ENCODE results near the gene SP110.

Gene SP110

DNA sequence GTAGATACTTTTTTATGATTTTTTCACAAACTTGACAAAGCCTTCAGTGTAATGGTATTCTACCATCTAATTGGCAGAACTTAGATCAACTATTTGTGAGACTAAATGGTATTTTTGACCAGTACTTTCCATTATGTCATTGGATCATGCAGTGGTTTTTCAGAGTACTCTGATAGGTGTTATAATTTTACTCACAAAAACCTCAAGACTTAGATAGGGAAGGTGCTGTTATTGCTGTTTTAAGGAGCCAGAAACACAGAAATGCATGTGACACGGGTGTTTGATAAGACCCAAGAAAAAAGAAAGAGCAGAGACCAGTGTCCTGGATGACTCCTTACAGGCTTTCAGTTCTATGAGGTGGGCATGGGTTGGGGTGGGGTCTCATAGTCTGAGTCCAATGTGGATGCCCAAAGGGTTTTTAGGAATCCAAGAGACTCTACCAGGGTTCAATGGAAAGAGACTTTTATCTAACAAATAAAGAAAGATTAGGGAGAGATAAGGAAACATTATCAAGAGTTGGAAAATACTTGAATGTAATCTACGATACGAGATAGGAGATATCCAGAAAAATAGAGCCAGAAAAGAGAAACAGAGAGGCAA lies 37.0 kb upstream of the SP110 start (continued):
- TF ChIP-seq, protein P1, sequence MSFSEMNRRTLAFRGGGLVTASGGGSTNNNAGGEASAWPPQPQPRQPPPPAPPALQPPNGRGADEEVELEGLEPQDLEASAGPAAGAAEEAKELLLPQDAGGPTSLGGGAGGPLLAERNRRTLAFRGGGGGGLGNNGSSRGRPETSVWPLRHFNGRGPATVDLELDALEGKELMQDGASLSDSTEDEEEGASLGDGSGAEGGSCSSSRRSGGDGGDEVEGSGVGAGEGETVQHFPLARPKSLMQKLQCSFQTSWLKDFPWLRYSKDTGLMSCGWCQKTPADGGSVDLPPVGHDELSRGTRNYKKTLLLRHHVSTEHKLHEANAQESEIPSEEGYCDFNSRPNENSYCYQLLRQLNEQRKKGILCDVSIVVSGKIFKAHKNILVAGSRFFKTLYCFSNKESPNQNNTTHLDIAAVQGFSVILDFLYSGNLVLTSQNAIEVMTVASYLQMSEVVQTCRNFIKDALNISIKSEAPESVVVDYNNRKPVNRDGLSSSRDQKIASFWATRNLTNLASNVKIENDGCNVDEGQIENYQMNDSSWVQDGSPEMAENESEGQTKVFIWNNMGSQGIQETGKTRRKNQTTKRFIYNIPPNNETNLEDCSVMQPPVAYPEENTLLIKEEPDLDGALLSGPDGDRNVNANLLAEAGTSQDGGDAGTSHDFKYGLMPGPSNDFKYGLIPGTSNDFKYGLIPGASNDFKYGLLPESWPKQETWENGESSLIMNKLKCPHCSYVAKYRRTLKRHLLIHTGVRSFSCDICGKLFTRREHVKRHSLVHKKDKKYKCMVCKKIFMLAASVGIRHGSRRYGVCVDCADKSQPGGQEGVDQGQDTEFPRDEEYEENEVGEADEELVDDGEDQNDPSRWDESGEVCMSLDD (tag by site-specific recombination; IDR thresholded peaks at IDR 0.05): no peak
- TF ChIP-seq ZNF510 (tag by site-specific recombination; IDR thresholded peaks at IDR 0.05; ENCODE audit: insufficient replicate concordance): no peak
- no peak for TF ChIP-seq ZNF488 (tag by site-specific recombination; IDR thresholded peaks at IDR 0.05)
- no peak for TF ChIP-seq GLI2 (tag by site-specific recombination; IDR thresholded peaks at IDR 0.05; ENCODE audit: borderline replicate concordance, low read depth)
- no peak for TF ChIP-seq ZBTB17 (tag by site-specific recombination; IDR thresholded peaks at IDR 0.05)
- TF ChIP-seq ZNF433 (tag by site-specific recombination; IDR thresholded peaks at IDR 0.05; ENCODE audit: low read depth): no peak
- TF ChIP-seq SCRT1 (tag by site-specific recombination; IDR thresholded peaks at IDR 0.05; ENCODE audit: borderline replicate concordance): no peak

DNA sequence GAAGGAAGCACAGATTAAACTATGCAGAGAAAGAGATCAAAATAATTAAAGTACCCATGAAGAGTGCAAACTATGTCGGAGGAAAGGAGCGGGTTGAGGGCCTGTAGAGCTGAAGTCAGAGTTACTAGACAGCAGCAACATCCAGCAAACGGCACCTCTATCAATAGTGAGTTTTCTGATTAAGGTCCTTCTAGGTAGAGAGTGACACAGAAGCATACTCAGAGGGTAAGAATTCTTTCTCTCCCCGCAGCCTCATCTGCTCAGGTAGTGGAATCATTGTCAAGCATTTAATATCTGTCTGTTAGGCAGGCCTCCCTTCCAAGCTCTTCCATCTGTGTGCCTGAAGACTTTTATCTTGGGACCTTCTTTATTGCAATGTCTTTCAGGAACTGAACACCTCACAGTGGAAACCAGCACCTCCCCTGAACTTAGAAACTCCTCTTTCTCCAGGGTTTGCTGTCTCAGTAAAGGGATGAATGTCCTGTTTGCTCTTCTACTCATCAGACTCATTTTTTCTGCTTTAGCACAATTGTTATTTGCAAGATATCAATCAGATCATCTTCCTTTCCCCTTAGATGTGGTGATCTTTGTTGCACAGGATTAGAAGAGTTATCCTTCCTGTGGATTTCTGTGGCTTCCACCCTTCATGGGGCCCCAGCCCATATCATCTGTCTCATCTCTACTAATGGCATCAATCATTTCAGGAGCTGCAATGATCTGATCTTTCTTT lies 34.5 kb upstream of the SP110 start:
- H3K4me1 ChIP-seq (ENCODE audit: control insufficient read depth, insufficient read depth, low read length): no peaks in the 10 kb centered on the region
- no peaks in the 10 kb centered on the region for H3K9me3 ChIP-seq (ENCODE audit: control insufficient read depth, insufficient read depth, low read depth, low read length)
- no peaks in the 10 kb centered on the region for H3K36me3 ChIP-seq (ENCODE audit: control insufficient read depth in 2 of 2, insufficient read depth in 1 of 2, low read length in 2 of 2)
- ChIA-PET POLR2A (no interaction called here), CTCF (no interaction called here)
- no peak overlapping the region for H3K27ac ChIP-seq (ENCODE audit: extremely low read depth, low read depth, low read length)
- no peak for TF ChIP-seq OSR2 (tag by site-specific recombination; IDR thresholded peaks at IDR 0.05)
- no peak for TF ChIP-seq ZNF354C (tag by site-specific recombination; IDR thresholded peaks at IDR 0.05; ENCODE audit: borderline replicate concordance, low read depth)
- TF ChIP-seq ZNF510 (tag by site-specific recombination; IDR thresholded peaks at IDR 0.05; ENCODE audit: insufficient replicate concordance): no peak
- no peak for TF ChIP-seq ZNF664 (tag by site-specific recombination; IDR thresholded peaks at IDR 0.05)
- TF ChIP-seq ZNF548 (tag by site-specific recombination; IDR thresholded peaks at IDR 0.05): no peak
- TF ChIP-seq, protein P2, sequence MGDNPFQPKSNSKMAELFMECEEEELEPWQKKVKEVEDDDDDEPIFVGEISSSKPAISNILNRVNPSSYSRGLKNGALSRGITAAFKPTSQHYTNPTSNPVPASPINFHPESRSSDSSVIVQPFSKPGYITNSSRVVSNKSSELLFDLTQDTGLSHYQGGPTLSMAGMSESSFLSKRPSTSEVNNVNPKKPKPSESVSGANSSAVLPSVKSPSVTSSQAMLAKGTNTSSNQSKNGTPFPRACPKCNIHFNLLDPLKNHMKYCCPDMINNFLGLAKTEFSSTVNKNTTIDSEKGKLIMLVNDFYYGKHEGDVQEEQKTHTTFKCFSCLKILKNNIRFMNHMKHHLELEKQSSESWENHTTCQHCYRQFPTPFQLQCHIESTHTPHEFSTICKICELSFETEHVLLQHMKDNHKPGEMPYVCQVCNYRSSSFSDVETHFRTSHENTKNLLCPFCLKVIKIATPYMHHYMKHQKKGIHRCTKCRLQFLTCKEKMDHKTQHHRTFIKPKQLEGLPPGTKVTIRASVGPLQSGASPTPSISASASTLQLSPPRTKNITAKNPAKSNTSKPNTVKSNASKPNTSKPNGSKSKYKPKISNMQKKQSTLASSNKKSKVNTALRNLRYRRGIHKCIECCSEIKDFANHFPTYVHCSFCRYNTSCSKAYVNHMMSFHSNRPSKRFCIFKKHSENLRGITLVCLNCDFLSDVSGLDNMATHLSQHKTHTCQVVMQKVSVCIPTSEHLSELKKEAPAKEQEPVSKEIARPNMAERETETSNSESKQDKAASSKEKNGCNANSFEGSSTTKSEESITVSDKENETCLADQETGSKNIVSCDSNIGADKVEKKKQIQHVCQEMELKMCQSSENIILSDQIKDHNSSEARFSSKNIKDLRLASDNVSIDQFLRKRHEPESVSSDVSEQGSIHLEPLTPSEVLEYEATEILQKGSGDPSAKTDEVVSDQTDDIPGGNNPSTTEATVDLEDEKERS (tag by site-specific recombination; IDR thresholded peaks at IDR 0.05): no peak
- no peak for TF ChIP-seq ZNF843 (tag by site-specific recombination; IDR thresholded peaks at IDR 0.05)
- no peak for TF ChIP-seq ZNF121 (tag by site-specific recombination; IDR thresholded peaks at IDR 0.05)
- TF ChIP-seq ZNF830 (tag by site-specific recombination; IDR thresholded peaks at IDR 0.05; ENCODE audit: low read depth): no peak
- TF ChIP-seq ZNF621 (tag by site-specific recombination; IDR thresholded peaks at IDR 0.05): no peak
- no peak for TF ChIP-seq BCL11B (tag by site-specific recombination; IDR thresholded peaks at IDR 0.05; ENCODE audit: low read depth)
- TF ChIP-seq, protein P3, sequence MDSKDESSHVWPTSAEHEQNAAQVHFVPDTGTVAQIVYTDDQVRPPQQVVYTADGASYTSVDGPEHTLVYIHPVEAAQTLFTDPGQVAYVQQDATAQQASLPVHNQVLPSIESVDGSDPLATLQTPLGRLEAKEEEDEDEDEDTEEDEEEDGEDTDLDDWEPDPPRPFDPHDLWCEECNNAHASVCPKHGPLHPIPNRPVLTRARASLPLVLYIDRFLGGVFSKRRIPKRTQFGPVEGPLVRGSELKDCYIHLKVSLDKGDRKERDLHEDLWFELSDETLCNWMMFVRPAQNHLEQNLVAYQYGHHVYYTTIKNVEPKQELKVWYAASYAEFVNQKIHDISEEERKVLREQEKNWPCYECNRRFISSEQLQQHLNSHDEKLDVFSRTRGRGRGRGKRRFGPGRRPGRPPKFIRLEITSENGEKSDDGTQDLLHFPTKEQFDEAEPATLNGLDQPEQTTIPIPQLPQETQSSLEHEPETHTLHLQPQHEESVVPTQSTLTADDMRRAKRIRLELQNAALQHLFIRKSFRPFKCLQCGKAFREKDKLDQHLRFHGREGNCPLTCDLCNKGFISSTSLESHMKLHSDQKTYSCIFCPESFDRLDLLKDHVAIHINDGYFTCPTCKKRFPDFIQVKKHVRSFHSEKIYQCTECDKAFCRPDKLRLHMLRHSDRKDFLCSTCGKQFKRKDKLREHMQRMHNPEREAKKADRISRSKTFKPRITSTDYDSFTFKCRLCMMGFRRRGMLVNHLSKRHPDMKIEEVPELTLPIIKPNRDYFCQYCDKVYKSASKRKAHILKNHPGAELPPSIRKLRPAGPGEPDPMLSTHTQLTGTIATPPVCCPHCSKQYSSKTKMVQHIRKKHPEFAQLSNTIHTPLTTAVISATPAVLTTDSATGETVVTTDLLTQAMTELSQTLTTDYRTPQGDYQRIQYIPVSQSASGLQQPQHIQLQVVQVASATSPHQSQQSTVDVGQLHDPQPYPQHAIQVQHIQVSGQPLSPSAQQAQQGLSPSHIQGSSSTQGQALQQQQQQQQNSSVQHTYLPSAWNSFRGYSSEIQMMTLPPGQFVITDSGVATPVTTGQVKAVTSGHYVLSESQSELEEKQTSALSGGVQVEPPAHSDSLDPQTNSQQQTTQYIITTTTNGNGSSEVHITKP (tag by site-specific recombination; IDR thresholded peaks at IDR 0.05): no peak
- H3K4me3 ChIP-seq (ENCODE audit: low read depth, low read length): no peak overlapping the region

Measured in HEK293 (cell line).